RWPE2 (cell line): ENCODE results near the gene UBALD2.

ENCODE experiments used
- ATAC-seq: fragments of 200-7000 bp; cut with Tn5 transposase; 3 replicates; pipeline ENCODE4 v1.9.1; 2021; ENCODE audit warnings: low read depth
- DNase-seq: peaks from one replicate; pipeline ENCODE4 v3.0.0-alpha.2; 2020; ENCODE audit warnings: low spot score
- H3K27ac ChIP-seq: fragments of 450-650 bp; 2 replicates; pipeline ENCODE4 v1.5.1; 2017; ENCODE audit warnings: mild to moderate bottlenecking; ENCODE audit not compliant: poor library complexity, severe bottlenecking
- H3K27me3 ChIP-seq: fragments of 250-450 bp; sonication (Bioruptor Pico); 2 replicates; pipeline ENCODE4 v1.5.1; 2021; ENCODE audit warnings: mild to moderate bottlenecking, moderate library complexity; ENCODE audit not compliant: insufficient read depth, poor library complexity, severe bottlenecking
- H3K36me3 ChIP-seq: fragments of 250-450 bp; sonication (Bioruptor Pico); 2 replicates; pipeline ENCODE4 v1.5.1; 2020; ENCODE audit warnings: low read depth, mild to moderate bottlenecking, moderate library complexity
- H3K4me1 ChIP-seq: fragments of 250-450 bp; sonication (Bioruptor Pico); 2 replicates; pipeline ENCODE4 v1.5.1; 2021; ENCODE audit warnings: mild to moderate bottlenecking, moderate library complexity; ENCODE audit not compliant: insufficient read depth, poor library complexity, severe bottlenecking
- H3K4me3 ChIP-seq: fragments of 250-450 bp; sonication (Bioruptor Pico); 2 replicates; pipeline ENCODE4 v1.5.1; 2021; ENCODE audit warnings: mild to moderate bottlenecking, moderate library complexity; ENCODE audit not compliant: severe bottlenecking
- H3K9me3 ChIP-seq: fragments of 250-450 bp; sonication (Bioruptor Pico); 2 replicates; pipeline ENCODE4 v1.5.1; 2021; ENCODE audit warnings: mild to moderate bottlenecking, moderate library complexity; ENCODE audit not compliant: severe bottlenecking
- CTCF ChIP-seq: fragments of 450-650 bp; IDR thresholded peaks from one replicate; pipeline ENCODE4 v1.5.1; 2017; ENCODE audit warnings: mild to moderate bottlenecking, moderate library complexity; ENCODE audit not compliant: poor library complexity, severe bottlenecking

Gene UBALD2

GRCh38 chr17:76271669-76272540 lies 6.8 kb downstream of the UBALD2 start:
- no peaks in the 10 kb centered on the region for H3K27me3 ChIP-seq
- H3K9me3 ChIP-seq, result no peaks in the 10 kb centered on the region
- DNase-seq, result no peak
- H3K27ac ChIP-seq, result no peak overlapping the region
- peaks cover 17% of the 10 kb centered on the region for H3K4me1 ChIP-seq
- no peak overlapping the region for H3K4me3 ChIP-seq
- TF ChIP-seq CTCF, result no peak
- peaks cover 21% of the 10 kb centered on the region for H3K36me3 ChIP-seq
- ATAC-seq, result no peak

GRCh38 chr17:76272541-76273444 lies 7.6 kb downstream of the UBALD2 start:
- TF ChIP-seq CTCF, result no peak
- ATAC-seq, result no peak
- peaks cover 16% of the 10 kb centered on the region for H3K36me3 ChIP-seq
- no peak overlapping the region for H3K4me3 ChIP-seq
- peaks cover 10% of the 10 kb centered on the region for H3K4me1 ChIP-seq
- no peaks in the 10 kb centered on the region for H3K9me3 ChIP-seq
- H3K27ac ChIP-seq, result no peak overlapping the region
- DNase-seq, result no peak
- H3K27me3 ChIP-seq, result no peaks in the 10 kb centered on the region

- no peaks in the 10 kb centered on the region for H3K9me3 ChIP-seq
- H3K4me1 ChIP-seq, result peaks cover 3% of the 10 kb centered on the region
- ATAC-seq, result 0 out of 3 replicates have a peak, but pooled peaks have one; percentile 4
- no peaks in the 10 kb centered on the region for H3K27me3 ChIP-seq
- DNase-seq, result no peak
- no peak overlapping the region for H3K27ac ChIP-seq
- H3K4me3 ChIP-seq, result no peak overlapping the region
- peaks cover 12% of the 10 kb centered on the region for H3K36me3 ChIP-seq
- TF ChIP-seq CTCF, result no peak
These were observed 8.4 kb downstream of the UBALD2 start for GRCh38 chr17:76273445-76274111.

GRCh38 chr17:76274112-76274956 lies 9.2 kb downstream of the UBALD2 start:
- Histone ChIP-seq H3K27me3 (no peaks in the 10 kb centered on the region), H3K9me3 (no peaks in the 10 kb centered on the region), H3K4me3 (no peak overlapping the region), H3K4me1 (no peaks in the 10 kb centered on the region), H3K36me3 (peaks cover 6% of the 10 kb centered on the region), H3K27ac (no peak overlapping the region)
- TF ChIP-seq CTCF, result no peak
- ATAC-seq (no peak), DNase-seq (no peak)
